ENCODE measurements around the gene KCTD17. TPM values are rescaled to one million over a fixed set of nuclear protein-coding genes. Genes with fewer than 3 reads are reported as not detected.

KCTD17 gene
- total RNA-seq, 1 donor from 2014 or later: 31.5 TPM

DNA sequence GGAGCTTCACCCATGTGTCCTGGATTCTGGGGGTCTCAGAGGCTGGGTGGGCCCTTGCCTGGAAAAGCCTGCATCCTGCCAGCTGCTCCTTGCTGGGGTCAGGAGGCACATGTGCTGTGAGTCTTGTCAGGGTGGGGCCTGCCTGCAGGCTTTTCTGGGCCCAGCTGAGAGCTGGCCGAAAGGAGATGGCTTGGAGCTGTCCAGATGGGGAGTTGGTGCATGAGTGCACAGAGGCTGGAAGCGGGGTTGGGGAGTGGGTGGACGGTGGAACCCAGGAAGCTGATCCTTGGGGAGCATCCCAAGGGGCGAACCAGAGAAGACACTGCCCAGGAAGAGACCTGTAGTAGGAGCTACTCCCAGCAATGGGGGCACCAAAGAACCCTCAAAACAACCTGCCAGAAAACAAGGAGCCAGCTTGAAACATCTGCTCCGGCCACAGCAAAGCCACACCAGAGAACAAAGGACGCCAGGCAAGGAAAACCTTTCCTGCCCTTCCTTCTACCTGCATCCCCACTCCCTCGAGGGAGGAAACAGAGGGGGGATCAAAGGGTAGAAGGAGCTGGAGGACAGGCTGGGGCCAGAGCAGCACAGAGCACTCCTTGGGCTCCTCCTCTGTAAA is 8.2 kb upstream of the KCTD17 start:
- no peak for DNase-seq (ENCODE audit: low read depth)

GRCh38 chr22:37043828-37044538 is 7.6 kb upstream of the KCTD17 start:
- peak; percentile 57 for DNase-seq (ENCODE audit: low read depth)

GRCh38 chr22:37044634-37045625 is 6.6 kb upstream of the KCTD17 start:
- DNase-seq (ENCODE audit: low read depth): peak; percentile 33

DNA sequence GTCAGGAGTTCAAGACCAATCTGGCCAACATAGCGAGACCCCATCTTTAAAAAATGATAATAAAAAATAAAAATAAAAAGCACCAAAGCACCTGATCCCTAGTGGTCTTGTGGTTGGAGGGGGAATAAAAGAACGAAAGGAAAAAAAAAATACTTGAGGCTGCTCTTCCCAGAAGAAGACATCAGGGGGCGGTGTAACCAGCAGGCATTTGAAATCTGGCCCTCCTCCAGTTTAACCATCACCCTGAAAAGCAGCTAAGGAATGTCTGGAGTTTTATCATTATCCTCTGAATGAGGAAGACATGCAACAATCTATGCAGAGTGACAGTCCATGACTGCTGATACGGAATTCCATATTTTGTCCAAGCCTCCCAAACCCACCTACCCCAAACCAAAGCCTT is 5.6 kb upstream of the KCTD17 start:
- DNase-seq (ENCODE audit: low read depth): peak; percentile 26

- no peak for DNase-seq (ENCODE audit: low read depth)
These were observed 5.0 kb upstream of the KCTD17 start for GRCh38 chr22:37046589-37046988.

- DNase-seq (ENCODE audit: low read depth): no peak
These were observed 4.5 kb upstream of the KCTD17 start for GRCh38 chr22:37047006-37047405.

DNA sequence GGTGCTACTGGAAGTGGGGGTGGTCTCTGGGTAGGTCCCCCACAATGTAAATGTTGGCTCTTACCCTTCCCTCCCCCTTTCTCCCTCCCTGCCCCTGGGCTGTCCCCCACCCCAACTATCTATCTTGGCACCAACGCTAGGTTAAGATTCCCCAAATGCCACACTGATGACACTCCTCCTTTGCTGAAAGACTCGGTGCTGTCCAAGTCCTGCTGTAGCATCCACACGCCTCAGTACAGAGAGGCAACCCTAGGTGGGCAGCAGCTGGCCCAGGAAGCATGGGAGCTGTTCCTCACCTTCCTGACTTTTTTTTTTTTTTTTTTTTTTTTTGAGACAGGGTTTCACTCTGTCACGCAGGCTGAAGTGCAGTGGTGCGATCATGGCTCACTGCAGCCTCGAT is 3.4 kb upstream of the KCTD17 start:
- no peak for DNase-seq (ENCODE audit: low read depth)

DNA sequence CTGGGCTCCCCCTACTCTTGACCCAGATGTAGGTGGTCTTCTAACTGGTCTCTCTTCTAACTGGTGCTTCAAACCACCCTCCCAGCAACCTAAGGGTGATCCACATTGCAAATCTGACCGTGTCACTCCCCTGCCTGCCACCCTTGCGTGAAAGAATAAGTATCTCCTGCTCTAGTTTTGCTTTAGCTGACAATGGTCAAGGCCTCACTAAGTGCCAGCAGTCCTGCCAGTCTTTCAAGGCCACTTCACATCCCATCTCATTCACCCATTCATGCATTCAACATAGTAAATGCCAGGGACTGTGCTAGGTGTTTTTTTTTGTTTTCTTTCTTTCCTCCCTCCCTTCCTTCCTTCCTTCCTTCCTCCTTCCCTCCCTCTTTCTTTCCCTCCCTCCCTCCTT is 2.3 kb upstream of the KCTD17 start:
- DNase-seq (ENCODE audit: low read depth): no peak

DNA sequence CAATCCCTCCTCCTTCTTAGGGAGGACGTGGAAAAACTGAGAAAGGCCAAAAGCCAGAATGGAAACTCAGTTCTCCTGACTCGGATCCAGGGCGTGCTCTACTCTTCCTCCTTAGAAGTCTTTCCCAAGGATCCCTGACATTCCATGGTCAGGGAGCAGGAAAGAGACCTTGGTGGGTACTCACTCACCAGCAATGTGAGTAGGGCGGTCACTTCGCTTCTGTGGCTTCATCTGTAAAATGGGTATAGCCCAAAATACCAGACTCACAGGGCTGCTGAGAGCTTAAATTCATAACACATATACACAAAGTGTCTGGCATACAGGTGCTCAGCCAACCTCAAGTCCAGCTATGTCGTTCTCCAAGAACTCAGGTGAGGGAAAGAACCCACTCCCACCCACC is 629 bp upstream of the KCTD17 start:
- DNase-seq (ENCODE audit: low read depth): no peak

GRCh38 chr22:37052386-37053309 is 1.1 kb downstream of the KCTD17 start:
- DNase-seq (ENCODE audit: low read depth): no peak

DNA sequence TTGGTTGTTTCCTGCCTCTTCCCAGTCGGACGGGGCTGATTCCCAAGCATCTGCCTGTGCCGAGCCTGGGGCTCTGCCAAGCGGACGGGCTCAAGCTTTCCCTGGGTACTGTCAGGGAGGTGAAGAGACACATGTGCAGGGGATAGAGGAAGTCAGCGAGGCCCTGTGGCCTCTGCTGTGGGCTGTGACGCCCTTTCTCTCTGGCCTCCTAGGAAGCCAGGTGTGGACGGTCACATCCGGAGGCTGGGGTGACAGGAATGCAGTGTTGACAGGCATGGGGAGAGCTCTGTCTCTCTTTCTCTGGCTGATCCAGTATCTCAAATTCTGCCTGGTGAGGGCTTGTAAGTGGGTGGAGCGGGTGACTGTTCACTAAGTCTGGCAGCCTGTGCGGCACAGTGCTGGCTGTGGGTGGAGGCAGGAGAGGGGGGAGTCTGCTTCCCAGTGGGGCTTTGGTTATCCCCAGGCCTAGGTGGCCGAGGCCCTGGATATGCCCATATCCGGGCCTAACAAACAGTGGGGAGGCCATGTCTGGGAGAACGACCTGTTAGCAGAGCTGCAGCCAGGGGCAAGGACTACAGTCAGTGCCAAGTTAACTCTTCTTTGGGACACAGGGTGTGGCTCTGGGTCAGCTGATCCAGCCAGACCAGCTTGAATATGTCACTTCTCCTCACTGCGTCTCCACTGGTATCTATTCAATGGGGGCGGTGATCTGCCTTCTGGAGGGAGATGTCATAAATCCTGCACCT is 1.9 kb downstream of the KCTD17 start:
- no peak for DNase-seq (ENCODE audit: low read depth)

DNA sequence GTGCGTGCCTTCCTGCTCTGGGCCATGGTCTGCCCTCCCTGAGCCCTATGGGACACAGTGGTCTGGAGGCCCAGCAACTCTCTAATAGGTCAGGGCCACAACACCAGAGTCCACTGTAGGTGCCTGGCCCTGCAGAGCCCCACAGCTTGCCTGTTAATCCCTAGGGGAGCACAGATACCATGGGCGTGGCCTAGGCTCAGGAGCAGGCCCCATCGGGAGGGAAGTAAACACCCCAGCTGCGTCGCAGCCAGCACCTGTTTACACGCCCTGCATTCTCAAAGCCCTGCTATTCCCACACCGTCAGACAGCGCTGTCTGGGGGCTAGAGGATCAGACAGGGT is 2.5 kb downstream of the KCTD17 start:
- no peak for DNase-seq (ENCODE audit: low read depth)

DNA sequence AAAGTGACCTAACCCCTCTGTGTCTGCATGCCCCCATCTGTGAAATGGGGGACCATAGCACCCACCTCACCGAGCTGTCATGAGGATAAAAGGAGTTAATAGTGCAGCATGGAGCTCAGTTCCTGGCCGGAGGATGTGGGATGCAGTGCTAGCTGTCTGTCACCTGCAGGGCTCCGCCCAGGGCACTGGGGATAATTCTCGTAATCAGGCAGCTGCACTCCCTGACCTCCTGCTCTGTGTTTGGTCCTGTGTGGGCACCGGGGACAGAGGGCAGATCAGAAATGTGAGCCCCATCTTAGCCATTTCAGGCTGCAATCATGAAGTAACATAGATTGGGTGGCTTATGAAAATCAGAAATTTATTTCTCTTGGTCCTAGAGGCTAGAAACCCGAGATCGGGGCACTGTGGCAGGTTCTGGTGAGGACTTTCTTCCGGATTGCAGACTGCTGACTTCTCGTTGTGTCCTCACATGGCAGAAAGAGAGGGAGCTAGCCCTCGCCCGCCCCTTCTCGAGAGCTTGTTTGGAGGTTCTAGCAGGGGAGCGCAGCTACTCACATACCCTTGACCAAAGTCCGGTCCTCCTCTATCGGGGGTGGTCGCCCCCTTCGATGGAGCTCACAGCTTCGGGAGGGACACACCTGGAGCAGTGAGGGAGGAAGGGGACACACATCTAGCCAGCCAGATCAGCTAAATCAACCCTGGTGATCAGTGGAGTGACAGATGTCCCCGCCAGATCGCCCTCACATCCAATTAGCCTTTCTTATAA is 3.2 kb downstream of the KCTD17 start:
- no peak for DNase-seq (ENCODE audit: low read depth)

GRCh38 chr22:37056246-37056645 is 4.7 kb downstream of the KCTD17 start:
- DNase-seq (ENCODE audit: low read depth): no peak

GRCh38 chr22:37057226-37057625 is 5.7 kb downstream of the KCTD17 start:
- no peak for DNase-seq (ENCODE audit: low read depth)

DNA sequence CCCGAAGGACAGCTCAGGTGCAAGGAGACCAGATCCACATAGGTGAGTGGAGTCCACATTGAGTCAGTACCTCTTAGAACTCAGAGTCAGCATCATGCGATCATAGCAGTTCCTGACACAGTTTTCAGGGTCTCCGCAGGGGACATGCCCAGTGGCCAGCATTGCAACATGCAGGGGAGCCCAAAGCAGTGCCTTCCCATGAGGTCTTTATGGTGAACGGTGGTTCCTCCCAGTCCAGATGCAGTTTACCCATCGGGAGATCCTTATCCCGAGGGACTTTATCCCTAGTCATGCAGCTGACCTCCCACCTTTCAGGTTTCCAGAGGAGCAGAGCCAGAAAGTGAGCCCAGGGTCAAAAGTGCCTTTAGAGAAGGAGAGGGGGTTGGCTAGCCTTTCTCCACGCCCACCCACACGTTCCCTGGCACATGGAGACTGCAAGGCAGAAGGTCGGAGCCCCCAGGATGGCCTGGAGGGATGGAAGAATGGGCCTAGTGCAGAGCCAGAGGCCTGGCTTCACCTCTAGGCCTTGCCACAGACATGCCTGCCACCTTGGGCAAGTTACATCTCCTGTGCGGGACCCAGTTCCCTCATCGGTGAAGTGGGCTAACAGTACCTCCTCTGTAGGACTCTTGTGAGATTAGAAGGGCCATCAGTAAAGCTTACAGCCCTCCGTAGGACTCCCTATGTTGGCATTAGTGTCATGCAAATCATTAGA is 6.4 kb downstream of the KCTD17 start:
- no peak for DNase-seq (ENCODE audit: low read depth)

DNA sequence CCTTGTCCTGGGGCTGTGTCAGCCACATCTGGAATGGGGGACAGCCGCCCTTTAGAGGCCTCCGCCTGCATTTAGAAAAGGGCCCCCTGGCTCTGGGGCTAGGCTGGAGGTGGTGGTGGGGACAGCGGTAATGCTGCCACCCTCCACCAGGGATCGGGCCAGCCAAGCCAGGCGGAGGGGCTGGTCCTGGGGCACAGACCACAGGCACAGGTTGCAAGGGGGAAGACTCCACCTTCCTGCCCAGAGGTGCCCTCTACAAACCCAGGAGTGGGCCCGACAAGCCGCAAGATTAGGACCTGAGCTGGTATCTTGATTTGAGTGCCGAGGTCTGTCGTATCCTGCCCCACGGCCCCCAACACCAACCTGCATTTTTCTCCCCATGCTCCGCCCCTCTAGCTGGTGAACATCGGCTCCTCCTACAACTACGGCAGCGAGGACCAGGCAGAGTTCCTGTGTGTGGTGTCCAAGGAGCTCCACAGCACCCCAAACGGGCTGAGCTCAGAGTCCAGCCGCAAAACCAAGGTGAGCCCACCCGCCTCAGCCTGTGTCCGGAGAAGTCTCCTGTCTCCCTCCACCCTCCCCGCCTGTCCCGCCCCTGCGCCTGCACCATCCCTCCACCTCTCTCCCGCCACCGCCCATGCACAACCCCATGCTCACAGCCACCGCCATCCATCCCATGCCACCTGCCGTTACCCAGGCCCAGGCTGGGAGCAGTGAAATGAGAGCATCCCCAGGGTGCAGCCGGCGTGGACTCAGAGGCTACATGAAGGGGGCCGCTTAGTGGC is 7.6 kb downstream of the KCTD17 start:
- DNase-seq (ENCODE audit: low read depth): no peak

DNA sequence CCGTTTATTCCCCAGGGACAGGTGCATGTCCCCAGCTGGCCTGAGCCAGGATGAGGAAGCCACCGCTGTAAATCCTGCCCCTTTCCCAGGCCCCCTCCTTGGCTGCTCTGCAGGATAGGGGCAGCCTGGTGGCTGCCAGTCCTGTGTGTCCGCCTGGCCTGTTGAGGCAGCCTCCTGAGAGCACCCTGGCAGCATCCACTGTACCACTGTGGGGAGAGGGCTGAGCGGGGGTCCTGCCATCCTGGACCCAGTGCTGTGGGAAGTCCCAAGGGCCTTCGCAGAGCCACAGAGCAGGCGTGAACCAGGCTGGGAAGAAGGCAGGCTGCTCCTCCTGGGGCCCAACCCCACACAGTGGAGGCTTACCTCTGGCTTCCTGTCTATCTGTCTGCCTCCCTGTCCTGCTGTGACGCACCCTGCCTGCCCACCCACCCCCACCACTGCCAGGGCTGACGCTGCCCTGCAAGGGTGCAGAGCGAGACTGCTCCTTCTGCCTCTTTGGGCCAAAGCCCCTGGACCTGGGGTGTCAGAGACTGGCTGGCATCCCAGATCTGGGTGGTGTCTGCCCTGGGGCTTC is 8.4 kb downstream of the KCTD17 start:
- DNase-seq (ENCODE audit: low read depth): no peak

Measured in renal cortical epithelial cell (primary cell).